Subcutaneous preadipocyte (primary cell): Measurements from ENCODE around the gene YIPF4. TPM values are rescaled to one million over a fixed set of nuclear protein-coding genes. Genes with fewer than 3 reads are reported as not detected.

Source experiments
- total RNA-seq: library from RNA; depleted of rRNA; stranded (reverse); fragments of >200 nt; gene quantifications from 2 replicates; pipeline ENCODE4 v1.2.3, GENCODE V29; 2012

The YIPF4 gene
- total RNA-seq: 10.3 and 11.5 TPM in 2 replicates

DNA sequence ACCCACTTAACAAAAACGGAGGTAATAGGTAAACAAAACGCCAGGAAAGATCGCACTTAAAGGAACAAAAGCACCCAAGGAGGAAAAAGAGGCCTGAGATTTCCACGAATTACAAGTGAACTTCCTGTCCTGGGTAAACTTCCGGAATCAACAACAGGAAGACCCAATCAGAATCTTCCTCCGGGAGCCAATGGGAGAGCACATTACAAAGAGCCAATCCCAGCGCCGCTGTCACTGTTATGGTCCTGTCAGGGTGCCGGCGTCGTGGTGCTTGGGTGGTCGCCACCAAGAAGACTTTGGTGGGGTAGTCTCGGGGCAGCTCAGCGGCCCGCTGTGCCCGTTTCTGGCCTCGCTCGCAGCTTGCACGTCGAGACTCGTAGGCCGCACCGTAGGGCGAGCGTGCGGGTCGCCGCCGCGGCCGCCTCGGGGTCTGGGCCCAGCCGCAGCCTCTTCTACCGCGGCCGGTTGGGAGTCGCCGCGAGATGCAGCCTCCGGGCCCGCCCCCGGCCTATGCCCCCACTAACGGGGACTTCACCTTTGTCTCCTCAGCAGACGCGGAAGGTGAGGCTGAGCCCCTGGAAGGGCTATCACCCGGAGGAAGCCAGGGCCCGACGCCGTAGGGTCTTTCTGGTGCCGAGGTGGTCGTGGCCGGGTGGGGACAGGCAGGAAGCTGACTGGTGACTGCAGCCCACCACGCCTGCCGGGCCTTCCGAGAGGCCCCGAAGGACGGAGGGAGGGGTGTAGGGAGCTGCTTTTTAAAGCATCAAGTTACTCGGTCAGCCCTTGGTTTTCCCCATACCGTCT lies at the start of gene YIPF4:
TSS of gene YIPF4 (plus strand) at position 231 of the 804 bp plus-strand sequence. CDS start at position 483, 252 bp downstream.

DNA sequence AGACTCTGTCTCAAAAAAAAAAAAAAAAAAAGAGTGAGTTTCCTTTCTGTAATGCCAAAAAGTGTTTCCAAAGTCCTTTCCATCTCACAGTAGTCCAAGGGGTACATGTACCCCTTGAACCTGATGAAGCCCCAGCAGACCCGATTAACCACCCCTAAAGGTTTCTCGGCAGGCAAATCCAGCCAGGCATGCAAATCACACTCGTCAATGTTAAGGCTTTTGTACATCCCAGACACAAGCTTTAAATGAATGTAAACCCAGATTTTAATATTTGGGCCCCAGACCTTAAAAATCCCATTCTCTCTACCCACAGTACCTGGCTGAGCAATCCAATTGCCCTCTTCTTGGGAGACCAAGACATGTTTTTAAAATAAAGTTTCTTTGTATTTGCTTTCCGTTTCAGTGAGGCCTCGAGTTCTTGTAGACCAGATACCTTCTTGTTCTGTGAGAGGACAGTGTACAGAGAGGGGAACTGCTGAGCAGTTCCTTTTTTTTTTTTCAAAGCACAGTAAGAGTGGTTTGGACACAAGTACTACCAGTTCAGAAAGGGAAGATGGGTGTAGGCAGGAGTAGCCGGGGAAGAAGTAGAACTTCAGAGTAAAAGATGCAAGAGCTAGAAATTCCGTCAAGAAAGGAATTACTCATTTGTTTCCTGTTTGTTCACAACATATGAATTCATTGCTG lies 13.1 kb upstream of the YIPF4 start, which contains the start of gene NLRC4:
TSS of gene NLRC4 (minus strand) at position 465 of the 684 bp plus-strand sequence. CDS start 8,111 bp downstream, outside the sequence.

GRCh38 chr2:32356681-32357317 lies 79.1 kb downstream of the YIPF4 start, which contains the start of gene BIRC6:
TSS of gene BIRC6 (plus strand) at chr2:32357023. CDS start at chr2:32357162, 139 bp downstream.

Other genes with a start within 250 kb of the YIPF4 start
- gene DPY30, start 238.1 kb upstream of the YIPF4 start, total RNA-seq: 37.3 and 53.6 TPM in 2 replicates
- 15.4 and 23.1 TPM in 2 replicates for gene SPAST, start 214.3 kb upstream of the YIPF4 start, total RNA-seq
- gene SLC30A6, start 112.0 kb upstream of the YIPF4 start, total RNA-seq: 19.1 and 25.2 TPM in 2 replicates
- not detected in 2 replicates for gene NLRC4, start 13.0 kb upstream of the YIPF4 start, total RNA-seq
- gene BIRC6, start 79.1 kb downstream of the YIPF4 start, total RNA-seq: 118 and 152 TPM in 2 replicates